ENCODE data around the gene PDE9A.

DNA sequence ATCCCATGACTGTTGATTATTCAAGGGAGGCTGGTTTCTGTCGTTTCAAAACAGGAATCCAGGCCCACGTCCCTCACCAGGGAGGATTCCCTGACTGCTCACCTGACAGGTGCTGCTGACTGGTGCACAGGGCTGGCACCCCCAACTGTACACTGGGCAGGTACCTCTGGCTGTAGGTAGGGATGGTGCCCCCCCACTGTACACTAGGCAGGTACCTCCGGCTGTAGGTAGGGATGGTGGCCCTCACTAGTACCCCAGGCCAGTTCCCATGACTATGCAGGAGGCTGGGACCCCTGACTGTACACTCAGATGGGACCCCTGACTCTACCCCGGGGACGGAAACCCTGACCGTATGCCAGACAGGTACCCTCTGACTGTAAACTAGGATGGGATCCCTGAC lies 33.6 kb upstream of the PDE9A start:
- TF ChIP-seq POLR2AphosphoS5 (IDR thresholded peaks at IDR 0.05; ENCODE audit: low read depth, low read length), result no peak
- TF ChIP-seq, protein P1, sequence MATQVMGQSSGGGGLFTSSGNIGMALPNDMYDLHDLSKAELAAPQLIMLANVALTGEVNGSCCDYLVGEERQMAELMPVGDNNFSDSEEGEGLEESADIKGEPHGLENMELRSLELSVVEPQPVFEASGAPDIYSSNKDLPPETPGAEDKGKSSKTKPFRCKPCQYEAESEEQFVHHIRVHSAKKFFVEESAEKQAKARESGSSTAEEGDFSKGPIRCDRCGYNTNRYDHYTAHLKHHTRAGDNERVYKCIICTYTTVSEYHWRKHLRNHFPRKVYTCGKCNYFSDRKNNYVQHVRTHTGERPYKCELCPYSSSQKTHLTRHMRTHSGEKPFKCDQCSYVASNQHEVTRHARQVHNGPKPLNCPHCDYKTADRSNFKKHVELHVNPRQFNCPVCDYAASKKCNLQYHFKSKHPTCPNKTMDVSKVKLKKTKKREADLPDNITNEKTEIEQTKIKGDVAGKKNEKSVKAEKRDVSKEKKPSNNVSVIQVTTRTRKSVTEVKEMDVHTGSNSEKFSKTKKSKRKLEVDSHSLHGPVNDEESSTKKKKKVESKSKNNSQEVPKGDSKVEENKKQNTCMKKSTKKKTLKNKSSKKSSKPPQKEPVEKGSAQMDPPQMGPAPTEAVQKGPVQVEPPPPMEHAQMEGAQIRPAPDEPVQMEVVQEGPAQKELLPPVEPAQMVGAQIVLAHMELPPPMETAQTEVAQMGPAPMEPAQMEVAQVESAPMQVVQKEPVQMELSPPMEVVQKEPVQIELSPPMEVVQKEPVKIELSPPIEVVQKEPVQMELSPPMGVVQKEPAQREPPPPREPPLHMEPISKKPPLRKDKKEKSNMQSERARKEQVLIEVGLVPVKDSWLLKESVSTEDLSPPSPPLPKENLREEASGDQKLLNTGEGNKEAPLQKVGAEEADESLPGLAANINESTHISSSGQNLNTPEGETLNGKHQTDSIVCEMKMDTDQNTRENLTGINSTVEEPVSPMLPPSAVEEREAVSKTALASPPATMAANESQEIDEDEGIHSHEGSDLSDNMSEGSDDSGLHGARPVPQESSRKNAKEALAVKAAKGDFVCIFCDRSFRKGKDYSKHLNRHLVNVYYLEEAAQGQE (IDR thresholded peaks at IDR 0.05; ENCODE audit: insufficient read depth in 1 of 2, low read depth in 2 of 2, low read length in 2 of 2), result no peak
- no peak for TF ChIP-seq TAF1 (IDR thresholded peaks at IDR 0.05; ENCODE audit: borderline replicate concordance, insufficient read depth, low read length)
- TF ChIP-seq SIN3A (IDR thresholded peaks at IDR 0.05; ENCODE audit: borderline replicate concordance, insufficient read depth, low read length), result no peak
